GM12878 (cell line): ENCODE measurements around the gene MYO18B.

ENCODE experiments used
- ETV6 ChIP-seq, 2 experiments: fragments of 450-650 bp in 1 of 2; IDR thresholded peaks in 1 of 2; conservative IDR thresholded peaks in 1 of 2; 2 replicates each; pipeline ENCODE4 v1.6.1; 2014; ENCODE audit warnings: antibody characterized with exemption in 1 of 2, borderline replicate concordance in 1 of 2, low read depth in 1 of 2, mild to moderate bottlenecking in 1 of 2, moderate library complexity in 1 of 2
- JUND ChIP-seq: IDR thresholded peaks from 2 replicates; pipeline ENCODE4 v1.6.1; 2012; ENCODE audit warnings: low read depth, mild to moderate bottlenecking, low read length, improper control_type of control experiment, moderate library complexity
- POLR2AphosphoS2 ChIP-seq: IDR thresholded peaks from 2 replicates; pipeline ENCODE4 v1.6.1; 2011; ENCODE audit warnings: low read depth, mild to moderate bottlenecking, low read length, improper control_type of control experiment, moderate library complexity
- RELB ChIP-seq: fragments of 450-650 bp; IDR thresholded peaks from 2 replicates; pipeline ENCODE4 v1.6.1; 2017; ENCODE audit warnings: low read depth, mild to moderate bottlenecking, moderate library complexity
- SREBF2 ChIP-seq: IDR thresholded peaks from 2 replicates; pipeline ENCODE4 v1.6.1; 2012; ENCODE audit warnings: mild to moderate bottlenecking, low read length

GRCh38 chr22:25726241-25726640 lies 15.7 kb upstream of the MYO18B start:
- TF ChIP-seq ETV6 (conservative IDR thresholded peaks at IDR 0.05 in 1 of 2, IDR thresholded peaks at IDR 0.05 in 1 of 2; ENCODE audit: borderline replicate concordance in 1 of 2, low read depth in 1 of 2): no peak
- TF ChIP-seq POLR2AphosphoS2: no peak
- TF ChIP-seq SREBF2: no peak
- no peak for TF ChIP-seq RELB
- TF ChIP-seq JUND: no peak
